HG02870 (cell line): Measurements from ENCODE around the gene DNM3.

ENCODE experiments used
- ATAC-seq: cut with Tn5 transposase; IDR thresholded peaks from one replicate; pipeline ENCODE4 v1.9.1; 2021; ENCODE audit warnings: mild to moderate bottlenecking, moderate library complexity; ENCODE audit not compliant: unreplicated experiment

DNM3 gene

GRCh38 chr1:171817511-171818265 lies 23.6 kb upstream of the DNM3 start:
- peak; percentile 92 for ATAC-seq

- no peak for ATAC-seq
Measured at GRCh38 chr1:171819946-171820345, 21.4 kb upstream of the DNM3 start.

GRCh38 chr1:171826973-171827372 lies 14.3 kb upstream of the DNM3 start:
- no peak for ATAC-seq

- ATAC-seq: no peak
Measured at GRCh38 chr1:171828794-171829193, 12.5 kb upstream of the DNM3 start.

- no peak for ATAC-seq
Measured at GRCh38 chr1:171833091-171833825, 8.0 kb upstream of the DNM3 start.

GRCh38 chr1:171834821-171835220 lies 6.5 kb upstream of the DNM3 start:
- ATAC-seq: no peak

- no peak for ATAC-seq
Measured at GRCh38 chr1:171835891-171836290, 5.4 kb upstream of the DNM3 start.

- no peak for ATAC-seq
Measured at GRCh38 chr1:171841931-171842761, 848 bp downstream of the DNM3 start.

- ATAC-seq: no peak
Measured at GRCh38 chr1:171844381-171844780, 3.1 kb downstream of the DNM3 start.

- ATAC-seq: no peak
Measured at GRCh38 chr1:171845998-171846397, 4.7 kb downstream of the DNM3 start.

- ATAC-seq: no peak
Measured at GRCh38 chr1:171849245-171849898, 8.1 kb downstream of the DNM3 start.

GRCh38 chr1:171850651-171851350 lies 9.5 kb downstream of the DNM3 start:
- ATAC-seq: no peak

GRCh38 chr1:171852272-171852671 lies 11.0 kb downstream of the DNM3 start:
- no peak for ATAC-seq

- no peak for ATAC-seq
Measured at GRCh38 chr1:171855381-171855780, 14.1 kb downstream of the DNM3 start.

- no peak for ATAC-seq
Measured at GRCh38 chr1:171858696-171859095, 17.4 kb downstream of the DNM3 start.

- ATAC-seq: no peak
Measured at GRCh38 chr1:171860696-171861095, 19.4 kb downstream of the DNM3 start.

- no peak for ATAC-seq
Measured at GRCh38 chr1:171863531-171863930, 22.2 kb downstream of the DNM3 start.

GRCh38 chr1:171864308-171864707 lies 23.0 kb downstream of the DNM3 start:
- no peak for ATAC-seq

- ATAC-seq: no peak
Measured at GRCh38 chr1:171865106-171865505, 23.8 kb downstream of the DNM3 start.

- ATAC-seq: no peak
Measured at GRCh38 chr1:171867236-171867635, 25.9 kb downstream of the DNM3 start.
